ENCODE measurements around the gene ZNF595. TPM values are rescaled to one million over a fixed set of nuclear protein-coding genes. Genes with fewer than 3 reads are reported as not detected.
A peak's percentile ranks its signal among the peaks of the same experiment; 100 is the strongest.
"Not testable (repeated sequence)": the region's sequence is repeated elsewhere in the genome, so short reads cannot be mapped to it uniquely, and the experiment has no call there.

Gene ZNF595
- polyA plus RNA-seq, 3 donors, result 13.4 to 14.4 (median 13.8) TPM

- not testable (repeated sequence) for DNase-seq
These were observed 1.4 kb upstream of the ZNF595 start for GRCh38 chr4:51655-52277.

DNA sequence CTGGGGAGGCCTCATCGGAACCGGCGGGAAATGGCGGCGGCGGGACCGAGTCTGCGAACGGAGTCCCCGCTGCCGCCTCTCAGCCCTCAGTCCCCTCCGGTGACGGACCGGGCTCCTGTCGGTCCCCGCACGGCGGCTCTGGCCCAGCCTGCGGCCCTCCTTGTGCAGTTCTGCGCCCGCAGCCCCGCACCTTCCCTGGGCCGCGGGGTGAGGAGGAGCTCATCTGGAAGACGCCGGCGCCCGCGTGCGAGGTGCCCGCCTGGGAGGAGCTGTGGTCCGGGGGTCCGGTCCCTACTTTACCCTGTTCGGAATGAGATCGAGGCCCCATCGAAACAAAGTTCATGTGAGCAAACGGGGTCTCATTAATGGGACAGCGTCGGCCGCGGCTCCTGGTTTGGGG is 400 bp downstream of the ZNF595 start:
- DNase-seq, result not testable (repeated sequence)

DNA sequence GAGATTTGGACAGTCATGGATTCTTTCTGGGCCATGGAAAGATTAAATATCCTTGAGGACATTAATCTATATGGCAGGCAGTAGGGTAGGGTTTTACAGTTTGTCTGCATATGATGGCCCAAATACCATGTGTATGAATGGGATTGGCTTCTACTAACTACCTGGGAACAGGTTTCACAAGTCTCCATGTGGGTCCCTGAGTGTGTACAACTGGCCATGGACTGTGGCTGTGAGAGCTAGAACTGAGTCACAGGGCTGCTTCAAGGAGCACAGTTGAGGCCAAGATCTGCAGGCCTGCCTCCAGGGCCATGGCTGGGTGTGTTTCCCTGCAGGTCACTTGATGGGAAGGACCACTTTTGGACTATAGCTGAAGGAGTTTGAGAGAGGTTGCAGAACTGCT is 11.6 kb downstream of the ZNF595 start:
- not testable (repeated sequence) for DNase-seq

DNA sequence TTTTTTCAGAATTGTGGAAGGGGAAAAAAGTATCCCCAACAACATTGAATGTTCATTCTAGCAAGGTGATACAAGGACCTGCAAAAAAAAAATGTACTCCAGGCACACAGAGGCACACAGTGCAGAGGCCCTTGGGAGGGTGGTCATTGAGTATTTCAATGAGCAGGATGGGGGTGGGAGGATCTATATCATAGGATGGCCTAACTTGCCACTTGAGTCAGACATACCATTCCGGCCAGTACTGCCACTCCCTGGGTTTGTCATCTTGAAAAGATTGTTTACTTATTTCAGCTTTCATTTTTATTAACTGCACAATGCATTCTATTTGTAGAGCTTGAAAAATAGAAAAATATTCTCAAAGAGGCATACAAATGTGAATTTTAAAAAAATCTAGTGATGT is 18.7 kb downstream of the ZNF595 start:
- no peak for DNase-seq

- no peak for DNase-seq
These were observed 32.8 kb downstream of the ZNF595 start for GRCh38 chr4:85951-86350.

- not testable (repeated sequence) for DNase-seq
These were observed 33.6 kb downstream of the ZNF595 start for GRCh38 chr4:86559-87324.

DNA sequence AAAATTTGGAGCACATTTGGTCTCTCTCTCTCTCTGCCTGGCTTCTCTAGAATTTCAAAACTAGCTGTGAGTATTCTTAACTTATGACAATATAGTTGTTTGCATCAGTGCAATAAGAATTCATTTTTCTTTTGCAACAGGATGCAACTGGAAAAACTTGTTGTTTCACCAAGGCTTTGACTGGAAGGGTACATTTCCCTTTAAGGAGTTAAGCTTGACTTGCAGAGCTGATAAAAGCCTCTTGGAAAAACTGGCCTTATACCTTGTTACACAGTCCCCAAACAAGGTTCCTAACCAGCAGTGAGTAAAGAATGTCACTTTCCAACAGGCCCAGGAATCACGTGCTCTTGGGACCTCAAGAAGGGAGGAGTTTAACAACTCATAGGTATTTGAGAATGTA is 45.3 kb downstream of the ZNF595 start:
- no peak for DNase-seq

GRCh38 chr4:99863-100262 is 46.7 kb downstream of the ZNF595 start:
- DNase-seq, result no peak

GRCh38 chr4:107083-107443 is 53.9 kb downstream of the ZNF595 start:
- no peak for DNase-seq

DNA sequence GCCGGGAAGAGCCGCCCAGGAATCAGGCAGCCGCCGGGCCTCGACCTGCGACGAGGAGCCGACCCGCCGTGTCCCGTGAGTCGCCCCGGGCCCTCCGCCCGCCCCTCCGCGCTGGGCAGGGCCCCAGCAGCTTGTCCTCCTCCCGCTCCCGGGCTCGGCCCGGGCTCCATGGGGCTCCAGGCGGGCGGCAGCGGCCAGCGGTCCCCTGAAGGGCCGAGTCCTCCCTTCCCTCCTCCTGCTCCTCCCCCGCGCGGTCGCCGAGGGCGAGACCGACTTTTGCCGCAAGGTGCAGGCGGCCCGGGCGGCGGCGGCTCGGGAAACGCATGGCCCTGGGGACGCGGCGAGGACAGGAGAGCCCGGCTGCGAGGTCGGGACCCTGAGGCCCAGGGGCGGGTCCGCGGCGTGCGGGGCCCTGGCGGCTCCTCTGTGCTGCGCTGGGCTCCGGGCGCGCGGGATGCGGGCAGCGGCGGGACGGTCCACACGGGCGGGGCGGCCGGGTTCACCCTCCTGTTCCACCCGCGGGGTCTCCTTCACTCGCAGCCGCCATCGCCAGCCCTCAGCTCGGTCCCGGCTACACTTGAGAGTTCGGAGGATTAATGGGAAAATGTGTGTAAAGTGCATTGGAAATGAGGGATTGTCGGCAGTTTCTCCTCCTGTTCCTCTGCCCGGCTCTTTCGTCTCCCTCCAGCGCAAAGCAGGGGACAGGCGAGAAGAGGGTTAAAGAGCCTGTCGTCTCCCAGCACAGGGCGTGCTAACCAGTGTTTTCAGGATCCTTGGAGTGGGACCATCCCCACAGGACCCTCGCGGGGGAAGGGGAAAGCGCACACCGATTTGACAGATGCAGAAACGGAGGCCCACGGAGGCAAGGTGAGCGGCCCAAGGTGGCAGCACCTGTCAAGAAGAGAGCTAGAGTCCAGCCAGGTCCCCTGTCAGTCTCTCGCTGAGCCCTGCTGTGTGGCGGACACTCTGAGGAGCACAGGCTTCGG is 54.6 kb downstream of the ZNF595 start:
- DNase-seq, result peak; percentile 21

- DNase-seq, result no peak
These were observed 59.6 kb downstream of the ZNF595 start for GRCh38 chr4:112771-113170.

DNA sequence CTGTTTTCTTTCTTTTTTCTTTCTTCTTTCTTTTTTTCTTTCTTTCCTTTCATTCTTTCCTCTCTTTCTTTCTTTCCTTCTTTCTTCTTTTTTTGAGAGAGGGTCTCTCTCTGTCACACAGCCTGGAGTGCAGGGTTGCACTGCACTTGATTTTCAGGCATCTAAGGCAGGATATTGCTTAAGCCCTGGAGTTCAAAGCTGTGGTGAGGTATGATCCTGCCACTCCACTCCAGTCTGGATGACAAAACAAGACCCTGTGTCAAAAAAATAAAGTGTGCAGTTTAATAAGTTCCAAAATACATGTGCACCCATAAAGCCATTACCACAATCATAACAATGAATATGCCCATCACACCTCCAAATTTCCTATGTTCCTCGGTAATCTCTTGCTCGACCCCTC is 60.6 kb downstream of the ZNF595 start:
- DNase-seq, result no peak

DNA sequence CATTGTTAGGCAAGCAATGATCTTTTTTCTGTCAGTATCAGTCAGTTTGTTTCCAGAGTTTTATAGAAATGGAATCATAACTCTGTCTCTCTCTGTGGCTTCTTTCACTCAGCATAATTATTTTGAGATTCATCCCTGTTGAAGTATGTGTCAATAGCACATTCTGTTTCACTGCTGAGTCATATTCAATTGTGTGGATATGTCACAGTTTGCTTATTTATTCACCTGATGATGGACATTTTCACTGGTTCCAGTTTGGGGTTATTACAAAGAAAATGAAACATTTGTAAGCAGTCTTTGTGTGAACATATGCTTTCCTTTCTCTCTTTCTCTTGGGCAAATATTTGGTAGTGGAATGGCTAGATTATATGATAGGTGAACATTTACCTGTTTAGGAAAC is 61.0 kb downstream of the ZNF595 start:
- no peak for DNase-seq

DNA sequence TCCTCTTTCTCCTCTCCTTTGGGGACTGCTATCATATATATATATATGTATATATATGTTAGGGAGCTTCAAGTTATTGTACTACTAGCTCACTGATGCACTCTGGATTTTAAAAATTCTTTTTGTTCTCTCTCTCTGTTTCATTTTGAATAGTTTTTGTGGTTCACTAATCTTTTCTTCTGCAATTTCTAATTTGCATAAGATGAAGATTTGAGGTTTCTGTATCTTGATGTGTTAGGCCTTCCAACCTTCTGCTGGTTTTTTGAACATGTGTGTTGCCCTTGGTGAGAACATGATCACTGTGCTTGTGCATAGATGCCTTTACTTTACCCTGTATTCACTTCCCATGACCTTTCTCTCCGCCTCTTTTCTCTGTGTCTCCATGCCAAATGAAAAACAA is 63.4 kb downstream of the ZNF595 start:
- no peak for DNase-seq

GRCh38 chr4:120616-121015 is 67.5 kb downstream of the ZNF595 start:
- no peak for DNase-seq

GRCh38 chr4:121408-122084 is 68.4 kb downstream of the ZNF595 start:
- DNase-seq, result no peak

DNA sequence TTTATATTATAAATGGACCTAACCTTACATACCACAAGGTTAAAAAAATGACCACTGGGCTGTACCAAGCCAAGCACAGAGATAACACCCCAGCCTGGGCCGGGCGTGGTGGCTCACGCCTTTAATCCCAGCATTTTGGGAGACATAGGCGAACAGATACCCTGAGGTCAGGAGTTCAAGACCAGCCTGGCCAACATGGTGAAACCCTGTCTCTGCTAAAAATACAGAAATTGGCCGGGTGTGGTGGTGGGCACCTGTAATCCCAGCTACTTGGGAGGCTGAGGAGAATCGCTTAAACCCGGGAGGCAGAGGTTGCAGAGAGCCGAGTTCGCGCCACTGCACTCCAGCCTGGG is 70.8 kb downstream of the ZNF595 start:
- not testable (repeated sequence) for DNase-seq

GRCh38 chr4:124275-125081 is 71.4 kb downstream of the ZNF595 start, which contains the start of gene ZNF718:
ZNF718 (plus strand) TSS chr4:124501; CDS start chr4:124671, 170 bp downstream.
- peak; percentile 98 for DNase-seq

- peak; percentile 22 for DNase-seq
These were observed 72.1 kb downstream of the ZNF595 start for GRCh38 chr4:125091-125771.

DNA sequence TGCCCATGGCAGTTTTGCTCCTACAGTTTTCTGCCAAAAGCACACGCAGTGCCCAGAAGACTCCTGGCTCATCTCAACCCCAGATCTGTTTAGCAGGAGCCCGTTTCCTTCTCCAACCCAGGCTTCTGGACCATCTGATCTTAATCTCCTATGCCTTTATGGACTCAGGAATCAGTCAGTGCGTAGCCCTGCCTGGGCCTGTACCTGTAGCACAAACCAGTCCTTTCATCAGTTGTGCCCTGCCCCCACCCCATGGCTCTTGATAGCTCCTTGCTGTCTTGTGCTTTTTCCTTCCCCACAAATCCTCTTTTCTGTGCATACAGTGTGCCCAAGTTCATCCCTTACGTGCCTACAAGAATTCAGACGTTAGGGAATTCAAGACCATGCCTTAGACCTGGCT is 72.7 kb downstream of the ZNF595 start:
- DNase-seq, result no peak

All from renal pelvis (tissue), 4 donors.